Fibroblast of skin of scalp (primary cell): ENCODE data around the gene TNIK.

Source experiments
- DNase-seq: peaks from one replicate; pipeline ENCODE4 v3.0.0-alpha.2; 2013

TNIK gene

DNA sequence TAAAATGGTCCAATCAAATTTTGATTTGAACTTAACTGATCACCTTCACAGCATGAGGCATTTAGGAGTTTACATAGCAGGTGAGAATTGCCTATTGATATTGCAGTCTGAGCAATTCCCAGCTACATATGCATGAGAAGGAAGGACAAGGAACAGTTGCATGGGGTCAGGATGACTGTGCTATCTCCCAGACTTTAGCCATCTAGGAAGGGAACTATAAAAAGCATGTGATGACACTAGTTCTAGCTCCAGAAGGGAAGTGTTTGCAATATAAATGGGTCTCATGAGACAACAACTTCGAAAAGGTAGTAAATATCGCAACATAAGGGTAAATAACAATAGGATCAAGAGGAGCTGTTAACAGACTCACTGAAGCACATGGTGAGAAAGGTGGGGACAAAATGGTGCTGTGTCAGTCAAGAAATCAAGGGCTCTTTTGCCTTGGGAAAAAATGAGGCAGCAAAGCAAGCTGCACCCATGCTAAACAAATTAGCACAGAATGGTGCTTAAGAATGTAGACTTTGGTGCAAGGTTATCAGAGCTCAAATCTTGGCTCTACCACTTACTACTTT, 343.3 kb downstream of the TNIK start:
- no peak for DNase-seq

DNA sequence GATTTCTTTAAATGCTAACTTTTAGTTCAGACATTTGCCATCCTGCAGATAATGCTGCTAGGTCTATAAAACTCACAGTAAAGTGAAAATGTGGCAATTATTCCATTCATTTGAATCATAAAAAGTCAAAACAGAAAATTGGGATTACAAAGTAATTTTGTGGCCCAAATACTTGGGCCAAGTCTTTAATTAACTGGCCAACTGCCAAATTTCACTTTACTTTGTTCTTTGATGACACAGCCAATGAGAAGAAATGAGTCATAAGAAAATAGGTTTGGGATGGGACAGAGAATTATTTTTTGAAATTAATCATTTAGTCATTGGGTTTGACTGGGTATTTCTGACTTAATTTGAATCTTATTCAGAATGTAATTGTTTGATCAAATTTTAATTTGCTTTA, 343.8 kb downstream of the TNIK start:
- DNase-seq, result peak; percentile 43

GRCh38 chr3:171115667-171116066, 344.5 kb downstream of the TNIK start:
- DNase-seq, result no peak

DNA sequence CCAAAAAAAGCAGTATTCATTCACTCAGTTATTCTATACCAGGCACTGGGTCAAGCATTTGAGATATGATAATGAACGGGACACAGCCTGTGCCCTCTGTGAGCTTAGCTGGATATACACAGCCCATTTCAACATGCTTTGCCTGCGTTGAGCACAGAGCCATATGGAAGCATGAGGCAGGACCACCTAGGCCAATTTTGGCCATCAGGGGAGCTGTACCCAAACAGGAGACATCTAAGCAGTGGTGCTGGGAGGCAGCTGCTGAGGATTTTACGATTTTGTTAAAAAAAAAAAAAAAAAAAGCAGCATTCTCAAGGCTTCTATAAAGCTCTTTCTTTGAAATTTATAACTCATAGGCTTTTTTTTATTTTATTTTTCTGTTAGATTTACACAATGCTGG, 346.5 kb downstream of the TNIK start:
- DNase-seq, result no peak

DNA sequence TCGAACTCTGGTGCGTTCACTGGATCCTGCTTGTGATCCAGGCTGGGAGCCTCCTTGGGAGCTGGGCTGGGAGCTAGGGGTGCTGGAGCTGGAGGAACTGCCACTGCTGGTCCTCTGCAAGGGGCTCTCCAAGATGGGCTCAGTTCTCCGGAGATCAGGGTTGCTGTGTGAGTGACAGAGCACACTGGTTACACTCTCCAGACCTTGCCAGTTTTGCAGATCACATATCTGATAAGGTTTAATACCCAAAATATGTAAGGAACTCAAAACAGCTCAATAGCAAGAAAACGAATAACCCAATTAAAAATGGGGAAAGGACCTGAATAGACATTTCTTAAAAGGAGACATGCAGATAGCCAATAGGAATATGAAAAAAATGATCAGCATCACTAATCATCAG, 349.5 kb downstream of the TNIK start:
- DNase-seq, result no peak

DNA sequence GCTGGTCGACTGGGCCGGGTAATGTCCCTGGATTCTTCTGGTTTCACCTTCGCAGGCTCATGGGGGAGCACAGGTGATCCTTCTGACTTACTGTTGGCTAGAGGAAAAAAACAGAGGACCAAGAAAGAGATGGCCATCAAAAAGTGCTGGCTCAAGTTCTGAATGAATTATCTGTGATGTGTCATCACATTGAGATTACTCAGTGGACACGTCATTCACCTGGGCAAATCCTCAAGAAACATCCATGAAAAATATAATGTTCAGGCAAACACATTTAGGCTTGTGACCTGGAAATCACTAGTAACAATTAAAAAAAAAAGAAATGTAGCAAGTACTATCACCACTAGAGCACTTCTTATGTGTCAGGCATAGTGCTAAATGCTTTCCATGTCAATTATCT, 352.1 kb downstream of the TNIK start:
- no peak for DNase-seq

DNA sequence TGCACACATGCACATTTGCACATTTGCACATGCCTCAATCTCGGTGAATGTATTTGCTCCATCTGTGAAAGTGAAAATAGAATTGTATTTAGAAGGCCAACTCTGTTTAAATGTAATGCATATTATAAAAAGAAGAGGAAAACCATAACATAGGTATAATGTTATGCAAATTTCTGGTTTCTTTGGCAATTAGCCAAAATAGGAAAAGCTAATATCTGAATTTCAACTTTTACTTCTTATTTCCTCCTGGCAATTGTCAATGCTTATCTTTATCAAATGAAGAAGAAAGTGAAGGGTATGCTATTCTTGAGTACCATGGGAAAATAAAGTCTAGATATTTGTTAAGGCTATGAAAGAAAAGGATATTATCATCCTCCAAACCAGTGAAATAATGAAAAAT, 357.0 kb downstream of the TNIK start:
- DNase-seq, result no peak

DNA sequence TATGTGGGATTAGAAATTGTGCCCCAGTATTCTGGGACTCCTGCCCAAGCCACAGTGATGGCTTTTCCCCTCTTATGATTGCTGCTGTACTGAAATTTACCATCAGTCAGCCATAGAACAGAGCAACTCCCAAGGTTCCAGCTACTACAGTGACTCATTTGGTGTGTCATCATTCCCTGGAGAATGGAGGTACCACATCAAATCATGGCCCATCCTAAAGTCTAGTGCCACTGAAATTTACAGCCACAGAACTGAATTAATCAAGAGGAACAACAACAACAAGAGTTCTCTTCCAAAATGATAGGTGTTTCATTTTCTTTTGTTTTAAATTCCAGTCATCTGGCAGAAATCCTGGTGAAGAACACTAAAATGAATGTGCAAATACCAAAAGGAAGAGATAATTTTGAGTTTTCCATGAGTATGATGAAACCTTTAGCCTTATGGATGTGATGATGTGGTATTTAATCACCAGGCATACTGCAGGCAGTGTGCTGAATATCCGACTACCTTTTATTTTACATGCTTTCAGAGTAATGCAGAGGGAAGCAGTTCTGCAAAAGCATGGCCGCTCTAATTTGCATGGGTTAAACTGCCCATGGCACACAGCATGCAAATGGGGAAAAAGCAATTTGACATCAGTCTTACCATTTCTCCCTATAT, 358.1 kb downstream of the TNIK start:
- peak; percentile 73 for DNase-seq

DNA sequence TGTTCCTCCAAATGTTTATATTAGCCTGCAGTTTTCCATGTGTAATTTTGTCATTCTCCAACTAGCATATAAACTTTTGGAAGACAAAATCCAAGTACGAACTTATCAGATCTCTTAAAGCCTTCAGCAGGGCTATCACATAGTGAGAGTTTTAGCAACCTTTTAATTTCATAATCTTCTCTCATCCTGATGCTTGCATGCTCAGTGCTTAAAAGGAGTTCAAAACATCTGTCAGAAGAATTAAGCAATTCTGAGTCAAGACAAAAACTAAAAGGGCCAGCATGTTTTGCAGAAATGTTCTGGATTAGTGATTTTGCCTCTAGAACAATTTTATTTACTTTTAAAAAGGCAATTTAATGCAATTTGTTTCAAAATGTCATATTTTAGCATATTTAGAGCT, 360.3 kb downstream of the TNIK start:
- no peak for DNase-seq

GRCh38 chr3:171095063-171095462, 365.1 kb downstream of the TNIK start:
- no peak for DNase-seq

GRCh38 chr3:171094411-171094810, 365.8 kb downstream of the TNIK start:
- DNase-seq, result no peak

- no peak for DNase-seq
These were observed 366.7 kb downstream of the TNIK start for GRCh38 chr3:171093462-171093861.

GRCh38 chr3:171092467-171092911, 367.7 kb downstream of the TNIK start:
- no peak for DNase-seq

GRCh38 chr3:171090321-171090720, 369.9 kb downstream of the TNIK start:
- no peak for DNase-seq

- DNase-seq, result peak; percentile 89
These were observed 371.0 kb downstream of the TNIK start for GRCh38 chr3:171088964-171089754.

GRCh38 chr3:171088496-171088895, 371.7 kb downstream of the TNIK start:
- peak; percentile 21 for DNase-seq

GRCh38 chr3:171086914-171087313, 373.3 kb downstream of the TNIK start:
- DNase-seq, result no peak

- no peak for DNase-seq
These were observed 382.9 kb downstream of the TNIK start for GRCh38 chr3:171077261-171077660.

GRCh38 chr3:171072432-171072831, 387.8 kb downstream of the TNIK start:
- no peak for DNase-seq

- no peak for DNase-seq
These were observed 391.5 kb downstream of the TNIK start for GRCh38 chr3:171068658-171069057.

GRCh38 chr3:171066206-171066605, 394.0 kb downstream of the TNIK start:
- peak; percentile 35 for DNase-seq

- DNase-seq, result no peak
These were observed 394.5 kb downstream of the TNIK start for GRCh38 chr3:171065732-171066131.

GRCh38 chr3:171064461-171064860, 395.7 kb downstream of the TNIK start:
- no peak for DNase-seq

GRCh38 chr3:171061749-171062148, 398.5 kb downstream of the TNIK start:
- no peak for DNase-seq
